SK-N-SH (cell line): ENCODE data around the gene IARS2. TPM values are rescaled to one million over a fixed set of nuclear protein-coding genes. Genes with fewer than 3 reads are reported as not detected.

Experiments used
- CTCF ChIA-PET: fragments of 300-600, 350-600 bp; formaldehyde crosslinking; extraction: SDS; loops from one replicate; lab custom pipeline; 2021; lab: Yijun Ruan, JAX
- POLR2A ChIA-PET: fragments of 350-600 bp; sonication (Branson Sonifier 250); formaldehyde crosslinking; extraction: SDS; loops from one replicate; lab custom pipeline; 2020; ENCODE audit warnings: antibody characterized with exemption, inconsistent platforms; lab: Yijun Ruan, JAX
- DNase-seq: peaks from one replicate; pipeline ENCODE4 v3.0.0; 2012
- H2AFZ ChIP-seq: fragments of 200-600 bp; sonication (generic); 2 replicates; pipeline ENCODE4 v1.8.1; 2016; ENCODE audit warnings: antibody characterized with exemption, mild to moderate bottlenecking, low read depth
- H3F3A ChIP-seq: fragments of 200-600 bp; sonication (generic); replicated peaks from 2 replicates; pipeline ENCODE3; 2016; ENCODE audit warnings: antibody characterized with exemption, mild to moderate bottlenecking; ENCODE audit not compliant: insufficient read depth
- H3K27ac ChIP-seq, 2 experiments: fragments of 200-500 bp in 1 of 2; fragments of 200-600 bp in 1 of 2; sonication (Bioruptor generic) in 1 of 2; sonication (generic), shearing (Covaris generic) in 1 of 2; 2 replicates each; pipeline versions ENCODE4 v1.5.1 to v1.6.1; 2014 to 2016; ENCODE audit warnings: low read depth in 2 of 2, inconsistent platforms in 1 of 2, low read length in 1 of 2, mild to moderate bottlenecking in 1 of 2, mixed read lengths in 1 of 2
- H3K27me3 ChIP-seq: fragments of 200-600 bp; sonication (generic), shearing (Covaris generic); 2 replicates; pipeline ENCODE4 v1.6.1; 2016; ENCODE audit warnings: mixed run types; ENCODE audit not compliant: insufficient read depth
- H3K36me3 ChIP-seq, 2 experiments: fragments of 200-500 bp in 1 of 2; fragments of 200-600 bp in 1 of 2; sonication (Bioruptor generic) in 1 of 2; sonication (generic) in 1 of 2; replicated peaks in 1 of 2; 2 replicates each; pipeline versions ENCODE3 to v1.5.1; 2014 to 2016; ENCODE audit warnings: low read length in 1 of 2, mild to moderate bottlenecking in 1 of 2; ENCODE audit not compliant: insufficient read depth in 2 of 2, control insufficient read depth in 1 of 2
- H3K4me1 ChIP-seq, 2 experiments: fragments of 200-500 bp in 1 of 2; fragments of 200-600 bp in 1 of 2; sonication (Bioruptor generic) in 1 of 2; sonication (generic), shearing (Covaris generic) in 1 of 2; 2 replicates each; pipeline versions ENCODE4 v1.5.1 to v1.6.1; 2014 to 2016; ENCODE audit warnings: low read depth in 1 of 2, low read length in 1 of 2, mixed run types in 1 of 2; ENCODE audit not compliant: insufficient read depth in 2 of 2, control insufficient read depth in 1 of 2
- H3K4me2 ChIP-seq: fragments of 200-600 bp; sonication (generic), shearing (Covaris generic); 2 replicates; pipeline ENCODE4 v1.6.1; 2017; ENCODE audit warnings: mixed run types
- H3K4me3 ChIP-seq, 2 experiments: fragments of 200-500 bp in 1 of 2; fragments of 200-600 bp in 1 of 2; sonication (Bioruptor generic) in 1 of 2; sonication (generic), shearing (Covaris generic) in 1 of 2; 2 replicates each; pipeline versions ENCODE4 v1.5.1 to v1.8.1; 2014 to 2016; ENCODE audit warnings: low read depth in 2 of 2, inconsistent platforms in 1 of 2, low read length in 1 of 2, mild to moderate bottlenecking in 1 of 2, mixed read lengths in 1 of 2, moderate library complexity in 1 of 2
- H3K79me2 ChIP-seq: fragments of 200-600 bp; sonication (generic); 2 replicates; pipeline ENCODE4 v1.8.1; 2017; ENCODE audit warnings: mild to moderate bottlenecking; ENCODE audit not compliant: insufficient read depth
- H3K9ac ChIP-seq: fragments of 200-600 bp; sonication (generic); 2 replicates; pipeline ENCODE4 v1.6.1; 2017; ENCODE audit warnings: mixed run types
- H3K9me2 ChIP-seq: fragments of 200-600 bp; sonication (generic); 2 replicates; pipeline ENCODE4 v1.6.1; 2017; ENCODE audit warnings: mixed run types
- H3K9me3 ChIP-seq: fragments of 200-600 bp; sonication (generic); 2 replicates; pipeline ENCODE4 v1.6.1; 2017; ENCODE audit warnings: mixed run types, mild to moderate bottlenecking, moderate library complexity
- H4K20me1 ChIP-seq: fragments of 200-600 bp; sonication (generic); 2 replicates; pipeline ENCODE4 v1.6.1; 2017; ENCODE audit warnings: mild to moderate bottlenecking, mixed run types; ENCODE audit not compliant: insufficient read depth
- EP300 ChIP-seq, 2 experiments: IDR thresholded peaks; 2 replicates each; pipeline versions ENCODE4 v1.4.0 to v1.6.1; 2012; ENCODE audit warnings: borderline replicate concordance in 1 of 2, low read depth in 1 of 2, low read length in 1 of 2
- FOSL2 ChIP-seq: IDR thresholded peaks from 2 replicates; pipeline ENCODE4 v1.4.0; 2012; ENCODE audit warnings: low read depth, mild to moderate bottlenecking, moderate library complexity, borderline replicate concordance
- FOXJ3 ChIP-seq: sonication (generic); formaldehyde crosslinking; IDR thresholded peaks from 2 replicates; pipeline ENCODE4 v1.5.1; 2020; ENCODE audit warnings: mild to moderate bottlenecking, missing genetic modification reagents
- JUND ChIP-seq: IDR thresholded peaks from 2 replicates; pipeline ENCODE4 v1.4.0; 2012
- MEF2A ChIP-seq: IDR thresholded peaks from 2 replicates; pipeline ENCODE4 v1.4.0; 2012; ENCODE audit warnings: low read depth, borderline replicate concordance
- NFIC ChIP-seq: IDR thresholded peaks from 2 replicates; pipeline ENCODE4 v1.4.0; 2012; ENCODE audit warnings: borderline replicate concordance
- POLR2AphosphoS5 ChIP-seq: IDR thresholded peaks from 2 replicates; pipeline ENCODE4 v1.6.1; 2012; ENCODE audit warnings: low read depth, low read length
- TCF12 ChIP-seq: IDR thresholded peaks from 2 replicates; pipeline ENCODE4 v1.4.0; 2012
- TEAD4 ChIP-seq: IDR thresholded peaks from 2 replicates; pipeline ENCODE4 v1.4.0; 2012; ENCODE audit warnings: mild to moderate bottlenecking, borderline replicate concordance; ENCODE audit not compliant: insufficient read depth
- WGBS: methylation state at CpG from one replicate; pipeline ENCODE4 v1.1.6; 2017; ENCODE audit warnings: low lambda C conversion rate; 5-methylcytosine and 5-hydroxymethylcytosine counted together
- polyA plus RNA-seq, 3 experiments: library from polyadenylated mRNA; depleted of rRNA; stranded (reverse); fragments of >200 nt; gene quantifications; 2 replicates each; pipeline ENCODE4 v1.2.3, GENCODE V29; 2012
- TF ChIP-seq, protein P1 (sequence below): IDR thresholded peaks from 2 replicates; pipeline ENCODE4; 2012

IARS2 gene
- polyA plus RNA-seq, 1 of the 3 experiments (the other 2 are of a cell fraction), result 25.7 TPM

GRCh38 chr1:220067269-220068204 lies 26.4 kb upstream of the IARS2 start:
- WGBS, result 62% methylated on average over 3 of the region's 3 CpGs
- ChIA-PET CTCF (interaction anchor here (0.6 to 1.0 kb wide), 4 partner anchors 8 to 57 kb away, joined by 3 to 4 read pairs (median 3); no protein-coding TSS in a partner anchor), POLR2A (no interaction called here)

GRCh38 chr1:220076861-220077762 lies 16.8 kb upstream of the IARS2 start:
- Histone ChIP-seq H3K9ac (peak overlapping the region; percentile 24; the same call in 1 of the 2 replicates), H3K9me3 (no peaks in the 10 kb centered on the region), H3K27me3 (no peaks in the 10 kb centered on the region), H3K27ac (peak overlapping the region; percentile 19 to 80; a peak in 3 of 4 replicates), H2AFZ (no peak overlapping the region), H3K79me2 (peaks cover 9% of the 10 kb centered on the region; the same call in 1 of the 2 replicates), H3K4me2 (peak overlapping the region; percentile 52; the same call in 1 of the 2 replicates), H3K4me3 (no peak overlapping the region), H3K9me2 (no peaks in the 10 kb centered on the region), H3K4me1 (no peaks in the 10 kb centered on the region; a peak in 1 of 4 replicates), H3F3A (peaks cover 21% of the 10 kb centered on the region), H3K36me3 (peaks cover 12 to 15% of the 10 kb centered on the region in 2 experiments), H4K20me1 (no peaks in the 10 kb centered on the region)
- TF ChIP-seq FOSL2, result peak; percentile 53; the same call in 1 of the 2 replicates
- TF ChIP-seq POLR2AphosphoS5, result no peak
- TF ChIP-seq, protein P1, sequence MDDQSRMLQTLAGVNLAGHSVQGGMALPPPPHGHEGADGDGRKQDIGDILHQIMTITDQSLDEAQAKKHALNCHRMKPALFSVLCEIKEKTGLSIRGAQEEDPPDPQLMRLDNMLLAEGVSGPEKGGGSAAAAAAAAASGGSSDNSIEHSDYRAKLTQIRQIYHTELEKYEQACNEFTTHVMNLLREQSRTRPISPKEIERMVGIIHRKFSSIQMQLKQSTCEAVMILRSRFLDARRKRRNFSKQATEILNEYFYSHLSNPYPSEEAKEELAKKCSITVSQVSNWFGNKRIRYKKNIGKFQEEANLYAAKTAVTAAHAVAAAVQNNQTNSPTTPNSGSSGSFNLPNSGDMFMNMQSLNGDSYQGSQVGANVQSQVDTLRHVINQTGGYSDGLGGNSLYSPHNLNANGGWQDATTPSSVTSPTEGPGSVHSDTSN, result peak; percentile 44; the same call in 1 of the 2 replicates
- TF ChIP-seq JUND, result peak; percentile 25; the same call in 1 of the 2 replicates
- TF ChIP-seq MEF2A, result no peak; the same call in 1 of the 2 replicates
- peak; percentile 14; the same call in 1 of the 2 replicates for TF ChIP-seq NFIC
- TF ChIP-seq EP300 (IDR thresholded peaks at IDR 0.05; ENCODE audit: borderline replicate concordance in 1 of 2, low read depth in 1 of 2, low read length in 1 of 2), result peak in 1 of 2 experiments; percentile 18; a peak in 1 of 4 replicates
- TF ChIP-seq TCF12, result peak; percentile 28; the same call in 1 of the 2 replicates
- no peak for DNase-seq
- ChIA-PET CTCF (no interaction called here), POLR2A (interaction anchor here (0.6 kb wide), 1 partner anchor 28 kb away, joined by 3 read pairs; no protein-coding TSS in a partner anchor)
- 64% methylated on average over 4 of the region's 4 CpGs for WGBS

More at GRCh38 chr1:220067269-220068204, 26.4 kb upstream of the IARS2 start:
- Histone ChIP-seq H3F3A (peaks cover 16% of the 10 kb centered on the region), H2AFZ (no peak overlapping the region), H3K4me1 (peaks cover 0 to 6% of the 10 kb centered on the region in 2 experiments; a peak in 1 of 4 replicates), H3K9ac (no peak overlapping the region), H3K79me2 (no peaks in the 10 kb centered on the region), H3K9me3 (no peaks in the 10 kb centered on the region), H3K9me2 (no peaks in the 10 kb centered on the region), H3K4me3 (no peak overlapping the region), H3K27ac (peak overlapping the region in 1 of 2 experiments; percentile 62; a peak in 2 of 4 replicates), H3K27me3 (no peaks in the 10 kb centered on the region), H3K36me3 (peaks cover 38 to 47% of the 10 kb centered on the region in 2 experiments), H4K20me1 (no peaks in the 10 kb centered on the region), H3K4me2 (no peak overlapping the region)
- no peak for DNase-seq
- TF ChIP-seq FOSL2 (peak; percentile 86), JUND (peak; percentile 64), TEAD4 (0 out of 2 replicates have a peak, but pooled peaks have one; percentile 29), NFIC (no peak), MEF2A (peak; percentile 51; the same call in 1 of the 2 replicates), TCF12 (peak; percentile 81), EP300 (IDR thresholded peaks at IDR 0.05; ENCODE audit: borderline replicate concordance in 1 of 2, low read depth in 1 of 2, low read length in 1 of 2) (peak in 1 of 2 experiments; percentile 5; a peak in 2 of 4 replicates), FOXJ3 (CRISPR knock-in tag) (no peak)
- TF ChIP-seq, protein P1, result peak; percentile 55
